K562 (cell line): ENCODE data around the gene RIPPLY3. TPM values are rescaled to one million over a fixed set of nuclear protein-coding genes. Genes with fewer than 3 reads are reported as not detected.
"Not testable (repeated sequence)": the region's sequence is repeated elsewhere in the genome, so short reads cannot be mapped to it uniquely, and the experiment has no call there.

ENCODE experiments used
- ATAC-seq: fragments of 200-7000 bp; cut with Tn5 transposase; 3 replicates; pipeline ENCODE4 v1.9.1; 2020; ENCODE audit warnings: moderate library complexity
- BruUV-seq: library from RNA; stranded (reverse); fragments of 400-500 nt; replicated peaks from 2 replicates; lab custom pipeline; 2021; lab: Mats Ljungman, UMichigan
- CTCF ChIA-PET: fragments of 300-600 bp; formaldehyde crosslinking; extraction: SDS; loops from one replicate; lab custom pipeline; 2021; ENCODE audit warnings: low intra/inter-chr PET ratio; lab: Yijun Ruan, JAX
- POLR2A ChIA-PET: fragments of 300-600, 350-650 bp; sonication (Branson Sonifier 250); formaldehyde crosslinking; extraction: SDS; loops from one replicate; lab custom pipeline; 2021; ENCODE audit warnings: antibody characterized with exemption, inconsistent platforms; lab: Yijun Ruan, JAX
- DNase-seq, 4 experiments: peaks; one replicate each; pipeline versions ENCODE4 v3.0.0 to v3.0.0-alpha.2; 2011 to 2018; ENCODE audit warnings: low spot score in 3 of 4, mixed read lengths in 3 of 4; ENCODE audit errors: extremely low read depth in 1 of 4
- FAIRE-seq: peaks from 2 replicates; lab custom pipeline; 2011; peaks lifted over from hg19 to GRCh38; lab: Jason Lieb, UNC
- H2AFZ ChIP-seq: 2 replicates; pipeline ENCODE4 v1.6.0; 2011; ENCODE audit warnings: low read depth, low read length, control low read depth, inconsistent platforms
- H3K27ac ChIP-seq: fragments of 200-600 bp; 3 replicates; pipeline ENCODE4 v1.8.0; 2011; ENCODE audit warnings: low read depth, mild to moderate bottlenecking, control low read depth, inconsistent platforms, low read length, moderate library complexity, mixed read lengths; ENCODE audit errors: extremely low read depth
- H3K27me3 ChIP-seq, 2 experiments: fragments of 300-600 bp in 1 of 2; 2 replicates in 1 of 2; 3 replicates in 1 of 2; pipeline versions ENCODE4 v1.6.0 to v1.8.0; 2011; ENCODE audit warnings: inconsistent platforms in 2 of 2, low read length in 2 of 2, mild to moderate bottlenecking in 1 of 2, mixed read lengths in 1 of 2, moderate library complexity in 1 of 2; ENCODE audit not compliant: control insufficient read depth in 2 of 2, insufficient read depth in 2 of 2
- H3K36me3 ChIP-seq: fragments of 300-600 bp; 3 replicates; pipeline ENCODE4 v1.8.0; 2011; ENCODE audit warnings: mild to moderate bottlenecking, low read length, inconsistent platforms; ENCODE audit not compliant: control insufficient read depth, insufficient read depth
- H3K4me1 ChIP-seq, 2 experiments: fragments of 200-600 bp in 1 of 2; replicated peaks in 1 of 2; 2 replicates in 1 of 2; 3 replicates in 1 of 2; pipeline versions ENCODE4 v1.5.1 to v1.8.0; 2011; ENCODE audit warnings: inconsistent platforms in 2 of 2, low read length in 2 of 2, mild to moderate bottlenecking in 1 of 2, mixed read lengths in 1 of 2, moderate library complexity in 1 of 2; ENCODE audit not compliant: control insufficient read depth in 2 of 2, insufficient read depth in 2 of 2
- H3K4me2 ChIP-seq: 2 replicates; pipeline ENCODE4 v1.6.1; 2011; ENCODE audit warnings: low read length, control low read depth, inconsistent platforms, mixed read lengths; ENCODE audit not compliant: insufficient read depth
- H3K4me3 ChIP-seq: fragments of 200-600 bp; sonication (generic), shearing (Covaris generic); 2 replicates; pipeline ENCODE4 v1.5.1; 2016; ENCODE audit warnings: control low read depth, inconsistent platforms
- H3K79me2 ChIP-seq: fragments of 200-600 bp; 3 replicates; pipeline ENCODE4 v1.8.0; 2011; ENCODE audit warnings: low read length, inconsistent platforms; ENCODE audit not compliant: control insufficient read depth, insufficient read depth
- H3K9ac ChIP-seq, 2 experiments: 2 replicates each; pipeline versions ENCODE4 v1.6.0 to v1.6.1; 2011; ENCODE audit warnings: low read depth in 2 of 2, low read length in 2 of 2, control low read depth in 1 of 2, inconsistent platforms in 1 of 2, mild to moderate bottlenecking in 1 of 2, mixed read lengths in 1 of 2; ENCODE audit not compliant: insufficient read depth in 1 of 2
- H3K9me1 ChIP-seq: one replicate; pipeline ENCODE4 v1.6.0; 2011; ENCODE audit warnings: inconsistent platforms, mild to moderate bottlenecking, low read length, moderate library complexity; ENCODE audit not compliant: control insufficient read depth, insufficient read depth
- H3K9me3 ChIP-seq: replicated peaks from 2 replicates; pipeline ENCODE4 v1.5.1; 2011; ENCODE audit warnings: low read depth, low read length, inconsistent platforms; ENCODE audit not compliant: control insufficient read depth, insufficient read depth
- H4K20me1 ChIP-seq: replicated peaks from 2 replicates; pipeline ENCODE4 v1.6.1; 2011; ENCODE audit warnings: low read length, inconsistent platforms, mixed read lengths; ENCODE audit not compliant: control insufficient read depth, insufficient read depth
- CHAMP1 ChIP-seq: fragments of 450-650 bp; IDR thresholded peaks from 2 replicates; pipeline ENCODE4 v1.6.1; 2016; ENCODE audit warnings: mild to moderate bottlenecking
- RFX1 ChIP-seq: fragments of 450-650 bp; IDR thresholded peaks from 2 replicates; pipeline ENCODE4 v1.6.1; 2016; ENCODE audit warnings: mild to moderate bottlenecking, moderate library complexity
- WGBS: fragments of 100-300 bp; shearing (Covaris generic); methylation state at CpG from one replicate; pipeline ENCODE4 v1.1.6; 2016; ENCODE audit warnings: low coverage, mixed read lengths; ENCODE audit not compliant: insufficient coverage; ENCODE audit errors: missing lambda C conversion rate; 5-methylcytosine and 5-hydroxymethylcytosine counted together
- in situ Hi-C: fragments of 300-500 bp; cut with MboI; formaldehyde crosslinking; loops from 4 replicates; pipeline ENCODE4 v1.15.0; 2018; ENCODE audit warnings: inconsistent platforms, mixed read lengths
- intact Hi-C: fragments of 100-400 bp; cut with micrococcal nuclease; formaldehyde crosslinking; loops from 2 replicates; pipeline ENCODE4 v1.14.2; 2022
- polyA plus RNA-seq, 8 experiments: library from polyadenylated mRNA; depleted of rRNA in 4 of 8; stranded (reverse) in 5 of 8; unstranded in 3 of 8; fragments of >200 nt; fragmentation: Nextera tagmentation in 2 of 8; fragmentation: Illumina TruSeq in 1 of 8; extraction: Ambion mirVana in 2 of 8; extraction: Trizol in 1 of 8; gene quantifications; 2 replicates each; pipeline versions ENCODE4 v1.2.1 to v1.2.3, GENCODE V29; 2011 to 2014; ENCODE audit warnings: inconsistent platforms in 1 of 8, missing spikeins in 1 of 8
- total RNA-seq, 7 experiments: library from RNA; depleted of rRNA in 6 of 7; stranded (reverse); fragments of >200 nt in 6 of 7; fragmentation: Illumina TruSeq in 2 of 7; extraction: Trizol in 2 of 7; gene quantifications; 2 replicates each; pipeline versions ENCODE4 v1.2.1 to v1.2.3, GENCODE V29; 2011 to 2021; ENCODE audit warnings: low replicate concordance in 1 of 7

Gene RIPPLY3
- total and polyA plus RNA-seq, 9 of the 15 experiments (the other 6 are each of a cell fraction or from before 2014, with no cell fraction given) = not detected

- DNase-seq (no peak), FAIRE-seq (no peak), ATAC-seq (no peak)
- 44% methylated on average over 3 of the region's 3 CpGs for WGBS
- Histone ChIP-seq H3K36me3 (no peaks in the 10 kb centered on the region), H3K9me1 (no peaks in the 10 kb centered on the region), H3K9me3 (no peaks in the 10 kb centered on the region), H3K4me2 (no peak overlapping the region), H2AFZ (peak overlapping the region; percentile 69), H3K9ac (no peak overlapping the region), H4K20me1 (no peaks in the 10 kb centered on the region), H3K79me2 (no peaks in the 10 kb centered on the region)
- in situ Hi-C loops (no loop called here), intact Hi-C loops (no loop called here)
- BruUV-seq = no TSS peak
- POLR2A ChIA-PET = interaction anchor here (0.6 to 1.2 kb wide), 3 partner anchors 11 to 153 kb away, joined by 3 to 4 read pairs (median 3); no protein-coding TSS in a partner anchor
- TF ChIP-seq CHAMP1 (no peak), RFX1 (0 out of 2 replicates have a peak, but pooled peaks have one; percentile 24)
- TF ChIP-seq, all 486 proteins: peak for 1
- CTCF ChIA-PET = no interaction called here
- no peak overlapping the region for H3K4me3 ChIP-seq
- H3K4me1 ChIP-seq = peaks cover 0 to 4% of the 10 kb centered on the region in 2 experiments; a peak in 1 of 5 replicates
- no peak overlapping the region for H3K27ac ChIP-seq
- no peaks in the 10 kb centered on the region for H3K27me3 ChIP-seq
Measured at GRCh38 chr21:37001441-37001840, 5.1 kb upstream of the RIPPLY3 start.

GRCh38 chr21:37002851-37003250 lies 3.7 kb upstream of the RIPPLY3 start:
- ATAC-seq, H3K27ac ChIP-seq, BruUV-seq, H4K20me1 ChIP-seq, DNase-seq, in situ Hi-C loops, H3K9ac ChIP-seq, H3K27me3 ChIP-seq, H3K4me2 ChIP-seq, H3K9me3 ChIP-seq, intact Hi-C loops, CTCF ChIA-PET, H3K9me1 ChIP-seq, H3K4me3 ChIP-seq, H3K79me2 ChIP-seq, H2AFZ ChIP-seq, H3K4me1 ChIP-seq, FAIRE-seq, H3K36me3 ChIP-seq: not testable (repeated sequence)
- POLR2A ChIA-PET = interaction anchor here (0.7 to 1.2 kb wide), 2 partner anchors 13 to 420 kb away, joined by 3 to 4 read pairs; no protein-coding TSS in a partner anchor
- WGBS = 63% methylated on average over 12 of the region's 12 CpGs

- H3K27me3 ChIP-seq, H3K4me2 ChIP-seq, in situ Hi-C loops, H4K20me1 ChIP-seq, CTCF ChIA-PET, BruUV-seq, FAIRE-seq, intact Hi-C loops, DNase-seq, H3K27ac ChIP-seq, H3K36me3 ChIP-seq, ATAC-seq, H3K9me3 ChIP-seq, H3K4me1 ChIP-seq, H3K9me1 ChIP-seq, H3K4me3 ChIP-seq, H3K9ac ChIP-seq, H3K79me2 ChIP-seq, H2AFZ ChIP-seq: not testable (repeated sequence)
- POLR2A ChIA-PET = interaction anchor here (1.2 kb wide), 1 partner anchor 14 kb away, joined by 5 read pairs; no protein-coding TSS in a partner anchor
- 22% methylated on average over 3 of the region's 3 CpGs for WGBS
Measured at GRCh38 chr21:37003917-37004316, 2.6 kb upstream of the RIPPLY3 start.
